IPS DF 4.7 (cell line): ENCODE results near the gene ABHD3.
"Not testable (repeated sequence)": the region's sequence is repeated elsewhere in the genome, so short reads cannot be mapped to it uniquely, and the experiment has no call there.

Experiments used
- DNase-seq: peaks from one replicate; pipeline ENCODE4 v3.0.0-alpha.2; 2013; ENCODE audit warnings: low spot score; ENCODE audit errors: extremely low read depth

ABHD3 gene

DNA sequence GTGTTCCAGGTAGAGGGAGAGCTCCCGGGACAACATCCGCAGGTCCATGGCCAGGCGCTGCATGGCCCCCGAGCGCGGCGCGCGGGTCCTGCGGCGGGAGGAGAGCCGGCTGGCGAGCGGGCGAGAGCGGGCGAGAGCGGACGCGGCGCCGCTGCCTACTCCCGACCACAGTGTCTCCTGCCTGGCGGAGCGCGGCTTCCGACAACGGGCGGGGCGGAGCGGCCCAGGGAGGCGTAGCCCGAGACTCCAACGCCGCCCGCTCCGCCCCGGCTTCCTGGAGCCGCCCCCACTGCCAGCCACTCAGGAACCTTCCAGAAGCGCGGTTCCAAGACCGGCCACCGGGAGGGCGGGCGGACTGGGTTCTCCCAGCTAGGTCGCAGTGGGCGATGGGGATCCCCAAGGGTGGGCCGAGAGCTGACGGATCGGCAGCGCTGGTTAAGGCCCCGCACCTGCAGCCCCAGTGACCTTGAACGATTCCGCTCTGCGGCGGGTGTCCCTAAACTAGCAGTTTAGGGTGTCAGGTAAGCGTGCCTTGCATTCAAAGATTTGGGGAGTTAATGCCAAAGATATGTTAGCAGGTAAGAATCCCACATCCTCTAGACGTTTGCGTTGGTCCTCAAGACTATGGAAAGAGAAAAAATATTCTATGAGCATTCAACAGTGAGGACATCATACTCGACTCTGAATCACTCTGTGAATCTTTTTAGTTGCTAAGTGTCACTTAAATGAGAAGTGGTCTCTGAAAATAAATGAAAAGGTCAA is at the start of gene ABHD3:
ABHD3 (minus strand) TSS at position 172 of the 762 bp plus-strand sequence; CDS start at position 63, 109 bp downstream.
- DNase-seq: peak; percentile 51

DNA sequence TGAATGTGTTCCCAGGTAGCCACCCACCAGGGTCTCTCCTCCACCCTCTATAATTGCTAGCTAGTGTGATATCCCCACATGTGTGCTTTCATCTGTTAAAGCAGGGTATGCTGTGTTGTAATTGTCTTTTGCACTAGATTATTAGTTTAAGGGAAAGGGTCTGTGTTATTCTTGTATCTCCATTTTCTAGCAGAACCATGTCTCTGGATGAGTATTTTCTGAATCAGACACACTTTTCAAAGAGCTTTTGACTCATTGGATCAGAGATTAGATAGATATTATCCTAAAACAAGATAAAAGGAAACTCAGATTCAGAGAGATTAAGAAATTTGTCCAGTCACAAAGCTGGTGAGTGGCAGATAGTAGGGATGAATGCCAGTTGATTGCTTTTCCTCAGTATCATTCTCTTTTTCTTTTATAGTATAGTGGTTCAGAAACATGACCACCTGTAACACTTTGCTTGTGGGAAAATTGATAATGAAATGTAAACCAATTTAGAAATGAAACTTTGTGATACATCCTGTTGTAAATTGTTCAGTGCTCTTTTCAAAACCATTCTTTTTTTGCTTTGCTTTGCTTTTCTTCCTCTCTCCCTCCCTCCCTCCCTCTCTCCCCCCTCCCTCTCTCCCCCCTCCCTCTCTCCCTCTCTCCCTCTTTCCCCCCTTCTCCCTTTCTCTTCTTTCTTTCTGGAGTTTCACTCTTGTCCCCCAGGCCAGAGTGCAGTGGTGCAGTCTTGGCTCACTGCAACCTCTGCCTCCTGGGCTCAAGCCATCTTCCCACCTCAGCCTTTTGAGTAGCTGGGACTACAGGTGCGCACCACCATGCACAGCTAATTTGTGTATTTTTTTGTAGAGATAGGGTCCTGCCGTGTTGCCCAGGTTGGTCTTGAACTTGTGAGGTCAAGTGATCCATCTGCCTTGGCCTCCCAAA is 43.5 kb upstream of the ABHD3 start:
- DNase-seq: no peak

- no peak for DNase-seq
These were observed 42.7 kb upstream of the ABHD3 start for GRCh38 chr18:21747268-21747667.

DNA sequence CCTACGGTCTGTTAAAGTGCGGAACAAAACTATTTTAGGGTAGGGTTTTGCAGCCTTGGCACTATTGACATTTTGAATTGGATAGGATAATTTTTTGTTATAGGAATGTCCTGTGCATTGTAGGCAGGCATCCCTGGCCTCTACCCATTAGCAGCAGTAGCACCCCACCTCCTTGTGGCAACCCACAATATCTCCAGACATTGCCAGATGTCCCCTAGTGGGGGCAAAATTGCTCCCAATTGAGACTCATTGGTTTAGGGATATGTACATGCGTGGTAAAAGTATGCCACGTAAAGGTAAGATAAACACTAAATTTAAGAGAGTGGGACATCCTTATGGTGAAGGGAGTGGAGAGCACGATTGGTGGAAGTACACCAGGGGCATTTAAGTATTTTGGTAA is 40.7 kb upstream of the ABHD3 start:
- no peak for DNase-seq

DNA sequence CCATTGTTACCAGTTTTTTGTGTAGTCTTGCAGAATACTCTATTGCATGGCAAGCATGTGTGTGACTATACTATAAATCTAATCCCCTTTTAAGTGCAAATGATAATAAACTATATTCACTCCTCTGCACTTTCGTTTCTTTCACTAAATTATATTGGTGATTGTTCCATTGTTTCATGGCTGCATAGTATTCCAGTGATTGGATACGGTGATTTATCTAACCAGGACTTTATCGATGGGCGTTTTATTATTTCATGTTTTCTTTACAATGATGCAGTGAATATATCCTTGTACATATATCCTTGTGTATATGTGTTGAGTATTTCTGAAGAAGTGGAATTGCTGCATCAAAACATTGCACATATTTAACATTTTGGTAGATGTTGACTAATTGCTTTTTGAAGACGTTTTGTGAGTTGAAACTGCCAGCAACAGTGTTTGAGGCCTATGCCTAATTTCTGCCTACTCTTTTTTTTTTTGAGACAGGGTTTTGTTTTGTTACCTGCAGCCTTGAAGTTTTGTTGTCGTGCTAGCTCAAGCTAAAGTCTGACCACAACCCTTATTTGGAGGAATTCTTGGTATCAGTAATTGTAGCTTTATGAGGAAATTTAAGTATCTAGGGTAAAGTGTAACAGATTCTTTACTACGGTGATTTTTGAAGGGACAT is 38.7 kb upstream of the ABHD3 start:
- DNase-seq: no peak

- DNase-seq: no peak
These were observed 37.7 kb upstream of the ABHD3 start for GRCh38 chr18:21742315-21742687.

DNA sequence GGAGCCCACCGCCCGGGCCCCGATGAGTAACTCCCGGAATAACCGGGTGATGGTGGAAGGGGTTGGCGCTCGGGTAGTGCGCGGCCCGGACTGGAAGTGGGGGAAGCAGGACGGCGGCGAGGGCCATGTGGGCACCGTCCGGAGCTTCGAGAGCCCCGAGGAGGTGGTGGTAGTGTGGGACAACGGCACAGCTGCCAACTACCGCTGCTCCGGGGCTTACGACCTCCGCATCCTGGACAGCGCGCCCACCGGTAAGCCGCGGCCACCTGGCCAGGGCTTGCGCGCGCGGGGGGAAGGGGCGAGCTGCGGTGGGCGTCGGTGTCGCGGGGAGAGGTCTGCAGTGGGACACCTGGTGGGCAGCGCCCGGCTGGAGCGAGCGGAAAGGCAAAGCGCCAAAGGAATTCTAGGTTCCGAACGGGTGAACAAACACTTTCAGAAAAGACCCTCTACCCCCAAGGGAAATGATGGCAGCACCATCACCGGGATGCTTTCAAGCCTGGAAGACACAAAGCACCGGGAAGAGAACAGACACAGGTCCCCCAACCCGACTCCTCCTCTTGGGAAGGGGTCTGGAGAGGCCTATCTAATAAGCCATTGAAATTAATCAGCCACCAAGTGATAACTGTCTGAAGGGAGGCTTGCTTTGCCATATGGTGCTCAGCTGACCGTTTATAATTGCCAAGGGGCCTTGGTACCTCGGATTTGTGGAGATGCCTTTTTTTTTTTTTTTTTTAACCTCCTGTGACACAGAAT is 37.2 kb upstream of the ABHD3 start:
- no peak for DNase-seq

DNA sequence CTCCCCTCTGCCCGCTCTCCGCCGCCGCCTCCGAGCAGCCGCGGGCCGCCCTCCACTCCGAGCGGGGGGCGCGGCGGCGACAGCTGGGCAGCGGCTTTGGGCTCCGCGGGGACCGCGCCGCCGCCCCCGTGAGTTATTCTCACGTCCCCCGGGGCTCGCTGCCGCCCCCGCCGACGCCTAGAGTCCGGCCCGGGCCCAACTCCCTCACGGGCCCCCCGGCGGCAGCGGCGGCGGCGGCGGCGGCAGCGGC is 36.7 kb upstream of the ABHD3 start:
- no peak for DNase-seq

DNA sequence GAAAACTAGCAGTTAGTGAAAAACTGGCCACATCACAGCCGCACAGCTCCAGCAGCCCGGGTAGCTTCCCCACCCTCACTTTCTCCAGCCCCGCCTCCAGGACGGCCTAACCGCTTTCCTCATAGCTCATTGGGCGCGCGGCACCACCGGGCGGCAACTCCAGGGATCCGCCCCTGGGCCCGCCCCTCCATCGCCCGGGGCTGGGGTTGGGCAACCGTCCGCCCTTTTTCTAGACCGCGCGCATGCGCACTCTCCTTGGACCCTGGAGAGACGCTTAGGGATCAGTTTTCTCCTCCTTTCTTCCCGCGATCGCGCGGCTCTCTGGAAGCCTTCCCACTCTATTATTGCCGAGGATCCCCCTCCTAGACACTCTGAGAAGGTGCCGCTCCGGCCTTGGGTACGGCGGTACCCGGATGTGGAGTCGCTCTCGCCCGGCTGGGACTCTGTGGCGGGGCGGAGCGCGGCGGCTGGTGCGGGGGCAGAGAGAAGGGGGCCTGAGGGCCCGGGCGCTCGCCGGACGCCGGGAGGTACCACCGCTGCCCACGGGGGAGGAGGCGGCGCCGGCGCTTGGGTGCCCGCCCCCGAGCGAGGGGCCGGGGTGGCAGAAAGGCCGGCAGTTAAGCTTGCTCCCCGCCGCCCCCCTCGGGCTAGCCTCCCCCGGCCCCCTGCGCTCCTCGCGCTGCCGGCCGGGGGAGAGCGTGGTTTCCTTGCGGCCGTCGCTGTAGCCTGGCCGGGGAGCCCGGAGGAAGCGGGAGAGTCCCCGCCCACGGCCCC is 36.2 kb upstream of the ABHD3 start, which contains the start of gene MIB1:
MIB1 (plus strand) TSS at position 255 of the 774 bp plus-strand sequence. CDS start 792 bp downstream, outside the sequence.
- DNase-seq: peak; percentile 78

DNA sequence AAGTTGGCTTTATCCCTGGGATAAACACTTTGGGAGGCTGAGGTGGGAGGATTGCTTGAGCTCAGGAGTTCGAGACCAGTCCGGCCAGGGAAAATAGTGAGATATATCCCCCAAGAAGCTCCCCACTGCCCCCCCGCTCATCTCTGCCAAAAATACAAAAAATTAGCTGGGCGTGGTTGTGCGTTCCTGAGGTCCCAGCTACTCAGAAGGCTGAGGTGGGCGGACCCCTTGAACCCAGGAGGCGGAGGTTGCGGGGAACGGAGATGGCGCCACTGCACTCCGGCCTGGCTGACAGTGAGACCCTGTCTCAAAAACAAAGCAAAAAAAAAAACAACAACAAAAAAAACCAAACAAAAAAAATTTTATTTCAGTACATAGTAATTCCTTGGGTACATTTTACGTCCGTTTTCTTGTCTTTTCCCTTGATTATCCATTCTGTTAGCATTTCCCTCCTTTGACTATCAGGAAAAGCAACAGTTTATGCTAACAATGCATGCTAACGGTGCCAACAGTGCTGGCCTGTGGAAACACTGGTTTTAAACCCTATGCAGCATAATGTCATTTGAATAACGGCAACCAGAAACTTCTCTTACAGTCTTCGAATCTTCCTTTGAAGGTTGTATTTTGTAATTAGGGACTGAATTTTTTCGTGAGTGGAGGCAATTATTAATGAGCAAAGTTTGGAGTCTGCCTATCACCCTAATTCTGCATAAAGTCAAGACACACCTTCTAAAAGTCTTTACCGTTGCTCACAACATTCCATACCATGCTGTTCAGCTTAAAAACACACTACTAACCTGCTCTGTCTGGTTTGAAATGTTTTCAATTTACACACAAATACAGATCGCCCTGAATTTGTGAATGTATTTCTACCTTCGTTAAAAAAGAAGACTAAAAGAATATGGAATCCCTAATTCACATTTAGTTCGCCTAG is 35.3 kb upstream of the ABHD3 start:
- DNase-seq: no peak

DNA sequence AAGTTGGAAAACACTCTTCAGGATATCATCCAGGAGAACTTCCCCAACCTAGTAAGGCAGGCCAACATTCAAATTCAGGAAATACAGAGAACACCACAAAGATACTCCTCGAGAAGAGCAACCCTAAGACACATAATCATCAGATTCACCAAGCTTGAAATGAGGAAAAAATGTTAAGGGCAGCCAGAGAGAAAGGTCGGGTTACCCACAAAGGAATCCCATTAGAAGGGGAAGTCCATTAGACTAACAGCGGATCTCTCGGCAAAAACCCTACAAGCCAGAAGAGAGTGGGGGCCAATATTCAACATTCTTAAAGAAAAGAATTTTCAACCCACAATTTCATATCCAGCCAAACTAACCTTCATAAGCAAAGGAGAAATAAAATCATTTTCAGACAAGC is 32.4 kb upstream of the ABHD3 start:
- not testable (repeated sequence) for DNase-seq

DNA sequence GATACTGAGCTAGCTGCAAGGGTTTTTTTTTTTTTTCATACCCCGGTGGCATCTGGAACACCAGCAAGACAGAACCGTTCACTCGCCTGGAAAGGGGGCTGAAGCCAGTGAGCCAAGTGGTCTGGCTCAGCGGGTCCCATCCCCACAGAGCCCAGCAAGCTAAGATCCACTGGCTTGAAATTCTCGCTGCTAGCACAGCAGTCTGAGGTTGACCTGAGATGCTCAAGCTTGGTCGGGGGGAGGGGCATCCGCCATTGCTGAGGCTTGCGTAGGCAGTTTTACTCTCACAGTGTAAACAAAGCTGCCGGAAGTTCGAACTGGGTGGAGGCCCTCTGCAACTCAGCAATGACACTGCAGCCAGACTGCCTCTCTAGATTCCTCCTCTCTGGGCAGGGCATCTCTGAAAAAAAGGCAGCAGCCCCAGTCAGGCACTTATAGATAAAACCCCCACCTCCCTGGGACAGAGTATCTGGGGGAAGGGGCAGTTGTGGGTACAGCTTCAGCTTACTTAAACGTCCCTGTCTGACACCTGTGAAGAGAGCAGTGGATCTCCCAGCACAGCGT is 31.0 kb upstream of the ABHD3 start:
- DNase-seq: no peak

DNA sequence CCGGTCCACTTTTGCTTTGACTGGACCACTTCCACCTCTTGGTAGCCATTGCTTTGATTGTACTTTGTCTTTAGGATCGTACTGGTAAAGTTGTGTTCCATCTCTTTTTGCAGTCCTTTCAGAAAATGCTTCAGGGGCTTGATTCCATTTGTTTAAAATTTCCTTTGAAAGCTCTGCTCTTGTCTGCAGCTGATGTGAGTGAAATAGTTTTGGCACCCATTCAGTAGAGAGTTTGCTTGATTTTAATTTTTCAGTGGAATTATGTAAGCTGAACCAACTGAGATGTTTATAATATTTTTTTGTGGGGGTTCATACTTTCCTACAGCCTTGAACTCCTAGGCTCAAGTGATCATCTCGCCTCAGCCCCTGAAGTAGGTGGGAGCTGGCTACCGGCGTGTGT is 28.4 kb upstream of the ABHD3 start:
- DNase-seq: no peak

DNA sequence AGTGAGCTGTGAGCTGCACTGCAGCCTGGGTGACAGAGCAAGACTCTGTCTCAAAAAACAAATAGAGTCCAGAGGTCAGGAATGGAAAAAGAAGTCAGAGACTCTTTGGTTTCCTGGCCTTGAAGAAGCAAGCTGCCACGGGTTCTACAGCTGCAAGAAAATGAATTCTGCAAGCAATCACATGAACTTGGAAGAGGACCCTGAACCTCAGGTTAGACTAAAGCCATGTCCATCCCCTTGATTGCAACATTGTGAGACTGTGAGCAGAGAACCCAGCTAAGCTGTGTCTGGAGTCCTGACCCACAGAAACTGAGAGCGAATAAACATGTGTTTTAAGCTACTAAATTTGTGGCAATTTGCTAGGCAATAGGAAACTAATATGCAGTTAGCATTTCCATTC is 23.1 kb upstream of the ABHD3 start:
- DNase-seq: no peak

DNA sequence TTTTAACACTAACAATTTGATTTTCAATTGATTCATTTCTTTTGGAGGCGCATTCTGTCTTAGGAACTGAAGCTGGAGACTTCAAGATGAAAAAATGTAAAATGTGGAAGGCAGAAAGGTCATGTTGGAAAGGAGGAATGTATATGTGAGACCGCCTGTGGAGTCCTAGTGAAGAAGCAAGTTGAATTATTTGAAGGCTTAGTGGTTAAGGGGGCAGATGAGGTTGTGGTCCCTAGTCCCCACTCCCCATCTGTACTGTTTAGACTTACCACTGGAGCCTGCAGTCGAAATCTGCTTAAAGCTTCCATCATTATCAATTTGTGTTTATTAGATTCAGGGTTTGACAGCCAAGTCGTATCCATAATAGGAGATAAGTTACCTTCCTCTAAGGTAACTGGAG is 20.6 kb upstream of the ABHD3 start:
- DNase-seq: no peak

- DNase-seq: no peak
These were observed 18.1 kb upstream of the ABHD3 start for GRCh38 chr18:21722687-21723086.

- no peak for DNase-seq
These were observed 9.9 kb upstream of the ABHD3 start for GRCh38 chr18:21714474-21714873.

DNA sequence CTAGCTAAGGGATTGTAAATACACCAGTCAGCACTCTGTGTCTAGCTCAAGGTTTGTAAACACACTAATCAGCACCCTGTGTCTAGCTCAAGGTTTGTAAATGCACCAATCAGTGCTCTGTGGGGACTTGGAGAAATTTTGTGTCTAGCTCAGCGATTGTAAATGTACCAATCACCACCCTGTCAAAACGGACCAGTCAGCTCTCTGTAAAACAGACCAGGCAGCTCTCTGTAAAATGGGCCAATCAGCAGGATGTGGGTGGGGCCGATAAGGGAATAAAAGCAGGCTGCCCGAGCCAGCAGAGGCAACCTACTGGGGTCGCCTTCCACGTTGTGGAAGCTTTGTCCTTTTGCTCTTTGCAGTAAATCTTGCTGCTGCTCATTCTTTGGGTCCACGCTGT is 2.6 kb upstream of the ABHD3 start:
- not testable (repeated sequence) for DNase-seq

- no peak for DNase-seq
These were observed 1.9 kb upstream of the ABHD3 start for GRCh38 chr18:21706386-21706865.
